ENCODE data around the gene ELOA. TPM values are rescaled to one million over a fixed set of nuclear protein-coding genes. Genes with fewer than 3 reads are reported as not detected.

Gene ELOA
- total and polyA plus RNA-seq, 9 of the 15 experiments (the other 6 are each of a cell fraction or from before 2014, with no cell fraction given), result 31.9 to 98.6 (median 61.3) TPM

GRCh38 chr1:23774174-23774880 is 31.1 kb downstream of the ELOA start (continued):
- TF ChIP-seq, protein P1, sequence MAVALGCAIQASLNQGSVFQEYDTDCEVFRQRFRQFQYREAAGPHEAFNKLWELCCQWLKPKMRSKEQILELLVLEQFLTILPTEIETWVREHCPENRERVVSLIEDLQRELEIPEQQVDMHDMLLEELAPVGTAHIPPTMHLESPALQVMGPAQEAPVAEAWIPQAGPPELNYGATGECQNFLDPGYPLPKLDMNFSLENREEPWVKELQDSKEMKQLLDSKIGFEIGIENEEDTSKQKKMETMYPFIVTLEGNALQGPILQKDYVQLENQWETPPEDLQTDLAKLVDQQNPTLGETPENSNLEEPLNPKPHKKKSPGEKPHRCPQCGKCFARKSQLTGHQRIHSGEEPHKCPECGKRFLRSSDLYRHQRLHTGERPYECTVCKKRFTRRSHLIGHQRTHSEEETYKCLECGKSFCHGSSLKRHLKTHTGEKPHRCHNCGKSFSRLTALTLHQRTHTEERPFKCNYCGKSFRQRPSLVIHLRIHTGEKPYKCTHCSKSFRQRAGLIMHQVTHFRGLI (CRISPR knock-in tag; IDR thresholded peaks at IDR 0.05), result no peak
- no peak for TF ChIP-seq NFIC (IDR thresholded peaks at IDR 0.05)
- no peak for TF ChIP-seq MTA1 (IDR thresholded peaks at IDR 0.05; ENCODE audit: borderline replicate concordance)
- no peak for TF ChIP-seq KDM2B (CRISPR knock-in tag; IDR thresholded peaks at IDR 0.05)

DNA sequence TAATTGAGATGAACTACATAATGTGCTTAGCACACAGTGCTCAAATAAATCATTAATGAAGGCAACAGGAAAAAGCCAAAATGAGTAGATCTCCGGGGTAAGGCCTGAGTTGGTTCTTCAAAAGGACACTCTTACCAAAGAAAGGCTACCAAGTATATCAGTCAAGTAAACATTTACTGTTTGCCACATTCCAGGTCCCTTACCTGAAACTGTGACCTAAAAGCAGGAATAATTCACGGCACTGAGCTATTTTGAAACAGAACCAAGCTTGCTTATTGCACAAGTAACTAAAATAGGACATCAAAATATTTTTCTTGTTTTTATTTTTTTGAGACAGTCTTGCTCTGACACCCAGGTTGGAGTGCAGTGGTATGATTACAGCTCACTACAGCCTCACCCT is 32.9 kb downstream of the ELOA start:
- 44% methylated on average over 2 of the region's 2 CpGs for WGBS (ENCODE audit: insufficient coverage, low coverage, missing lambda C conversion rate)
- ChIA-PET POLR2A (interaction anchor here (0.9 to 7.8 kb wide), 4 partner anchors 16 to 85 kb away, joined by 3 to 197 read pairs (median 4); partner anchors contain the start of genes LYPLA2 and RPL11), CTCF (ENCODE audit: low intra/inter-chr PET ratio) (interaction anchor here (0.6 kb wide), 1 partner anchor 78 kb away, joined by 3 read pairs; no protein-coding TSS in a partner anchor)
- peak overlapping the region; percentile 78; the same call in 1 of the 2 replicates for H3K4me3 ChIP-seq
- H3K4me1 ChIP-seq (replicated peaks in 1 of 2; ENCODE audit: control insufficient read depth in 2 of 2, insufficient read depth in 2 of 2, low read length in 2 of 2), result peaks cover 12 to 52% of the 10 kb centered on the region in 2 experiments; a peak in 3 of 5 replicates
- intact Hi-C loops (cut with micrococcal nuclease) (no loop called here), in situ Hi-C loops (cut with MboI) (no loop called here)
- H3K27ac ChIP-seq (ENCODE audit: extremely low read depth, low read depth, low read length), result peak overlapping the region; percentile 44; the same call in 2 of the 3 replicates
- H2AFZ ChIP-seq (ENCODE audit: low read depth, low read length), result no peak overlapping the region
- no peaks in the 10 kb centered on the region for H3K9me1 ChIP-seq (ENCODE audit: control insufficient read depth, insufficient read depth, low read length)
- peaks cover 31% of the 10 kb centered on the region for H3K36me3 ChIP-seq (ENCODE audit: control insufficient read depth, insufficient read depth, low read length)
- H3K9me3 ChIP-seq (replicated peaks; ENCODE audit: control insufficient read depth, insufficient read depth, low read depth, low read length), result no peaks in the 10 kb centered on the region
- peaks cover 8% of the 10 kb centered on the region; the same call in 1 of the 2 replicates for H4K20me1 ChIP-seq (replicated peaks; ENCODE audit: control insufficient read depth, insufficient read depth, low read length)
- peak; percentile 34; the same call in 1 of the 2 replicates for TF ChIP-seq E2F1 (CRISPR knock-in tag; IDR thresholded peaks at IDR 0.05)
- no peak for TF ChIP-seq POLR2AphosphoS5 (IDR thresholded peaks at IDR 0.05; ENCODE audit: control insufficient read depth, insufficient read depth, low read depth, low read length)
- 0 out of 2 replicates have a peak, but pooled peaks have one; percentile 10 for TF ChIP-seq ZEB2 (IDR thresholded peaks at IDR 0.05)
- no TSS peak for BruUV-seq (replicated peaks)
- H3K4me2 ChIP-seq (ENCODE audit: insufficient read depth, low read length), result peak overlapping the region; percentile 100
- FAIRE-seq (no peak), DNase-seq (ENCODE audit: extremely low read depth in 1 of 4, low spot score in 3 of 4) (no peak), ATAC-seq (no peak)
- H3K9ac ChIP-seq (ENCODE audit: insufficient read depth in 1 of 2, low read depth in 2 of 2, low read length in 2 of 2), result peak overlapping the region; percentile 6 to 89; a peak in 3 of 4 replicates
- H3K27me3 ChIP-seq (ENCODE audit: control insufficient read depth in 2 of 2, insufficient read depth in 2 of 2, low read length in 2 of 2), result no peaks in the 10 kb centered on the region
- peaks cover 86% of the 10 kb centered on the region for H3K79me2 ChIP-seq (ENCODE audit: control insufficient read depth, insufficient read depth, low read length)

Data from K562 (cell line).